ENCODE data around the gene RRP1.

DNA sequence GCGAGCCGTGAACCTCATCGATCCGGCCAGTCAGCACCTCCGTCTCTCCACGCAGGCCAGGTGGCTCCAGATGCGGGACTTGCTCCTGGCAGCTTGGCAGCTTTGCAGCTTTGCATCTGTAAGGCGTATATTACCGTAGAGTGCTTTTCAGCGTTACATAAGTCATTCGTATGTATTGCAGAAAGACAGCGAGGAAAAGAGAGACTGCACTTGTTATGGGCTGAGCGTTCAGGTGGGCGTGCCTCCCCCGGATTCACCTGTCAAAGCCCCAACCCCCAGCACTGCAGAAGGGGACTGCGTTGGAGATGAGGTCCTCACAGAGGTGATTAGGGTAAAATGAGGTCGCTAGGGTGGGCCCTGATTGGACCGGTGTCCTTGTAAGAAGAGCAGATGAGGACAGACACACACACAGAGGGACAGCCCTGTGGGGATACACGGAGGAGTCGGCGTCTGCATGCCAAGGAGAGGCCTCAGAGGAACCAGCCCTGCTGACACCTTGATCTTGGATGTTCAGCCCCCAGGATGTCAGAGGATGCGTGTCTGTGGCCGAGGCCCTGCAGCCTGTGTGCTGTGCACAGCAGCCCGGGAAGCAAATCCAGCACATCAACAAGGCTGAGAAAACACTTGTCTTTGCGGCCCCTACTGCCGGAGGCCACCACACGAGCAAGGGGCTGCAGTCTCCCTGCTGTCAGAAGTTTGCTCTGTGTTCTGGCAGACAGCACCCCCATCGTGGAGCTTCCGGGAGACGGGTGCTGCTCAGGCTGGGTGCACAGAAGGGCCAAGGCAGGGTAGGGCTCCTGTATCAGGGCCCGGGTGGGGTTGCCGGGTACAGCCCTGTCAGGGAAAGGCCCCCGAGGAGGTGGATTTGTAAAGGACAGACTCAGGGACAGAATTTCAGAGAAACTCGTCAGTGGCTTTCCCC, 64.7 kb downstream of the RRP1 start:
- TF ChIP-seq RAD21 (IDR thresholded peaks at IDR 0.05; ENCODE audit: insufficient read depth, low read depth, low read length) (no peak), SIX5 (IDR thresholded peaks at IDR 0.05; ENCODE audit: low read depth, low read length, severe bottlenecking) (no peak), POU2F2 (IDR thresholded peaks at IDR 0.05; ENCODE audit: borderline replicate concordance, low read depth, low read length) (no peak), TCF7 (IDR thresholded peaks at IDR 0.05; ENCODE audit: borderline replicate concordance) (no peak), ZNF622 (IDR thresholded peaks at IDR 0.05) (no peak), SUZ12 (IDR thresholded peaks at IDR 0.05; ENCODE audit: unreplicated experiment) (no peak)
- TF ChIP-seq, protein P1, sequence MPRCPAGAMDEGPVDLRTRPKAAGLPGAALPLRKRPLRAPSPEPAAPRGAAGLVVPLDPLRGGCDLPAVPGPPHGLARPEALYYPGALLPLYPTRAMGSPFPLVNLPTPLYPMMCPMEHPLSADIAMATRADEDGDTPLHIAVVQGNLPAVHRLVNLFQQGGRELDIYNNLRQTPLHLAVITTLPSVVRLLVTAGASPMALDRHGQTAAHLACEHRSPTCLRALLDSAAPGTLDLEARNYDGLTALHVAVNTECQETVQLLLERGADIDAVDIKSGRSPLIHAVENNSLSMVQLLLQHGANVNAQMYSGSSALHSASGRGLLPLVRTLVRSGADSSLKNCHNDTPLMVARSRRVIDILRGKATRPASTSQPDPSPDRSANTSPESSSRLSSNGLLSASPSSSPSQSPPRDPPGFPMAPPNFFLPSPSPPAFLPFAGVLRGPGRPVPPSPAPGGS (IDR thresholded peaks at IDR 0.05; ENCODE audit: borderline replicate concordance, insufficient read depth, low read depth, low read length, poor library complexity, severe bottlenecking), result no peak
- TF ChIP-seq, protein P2, sequence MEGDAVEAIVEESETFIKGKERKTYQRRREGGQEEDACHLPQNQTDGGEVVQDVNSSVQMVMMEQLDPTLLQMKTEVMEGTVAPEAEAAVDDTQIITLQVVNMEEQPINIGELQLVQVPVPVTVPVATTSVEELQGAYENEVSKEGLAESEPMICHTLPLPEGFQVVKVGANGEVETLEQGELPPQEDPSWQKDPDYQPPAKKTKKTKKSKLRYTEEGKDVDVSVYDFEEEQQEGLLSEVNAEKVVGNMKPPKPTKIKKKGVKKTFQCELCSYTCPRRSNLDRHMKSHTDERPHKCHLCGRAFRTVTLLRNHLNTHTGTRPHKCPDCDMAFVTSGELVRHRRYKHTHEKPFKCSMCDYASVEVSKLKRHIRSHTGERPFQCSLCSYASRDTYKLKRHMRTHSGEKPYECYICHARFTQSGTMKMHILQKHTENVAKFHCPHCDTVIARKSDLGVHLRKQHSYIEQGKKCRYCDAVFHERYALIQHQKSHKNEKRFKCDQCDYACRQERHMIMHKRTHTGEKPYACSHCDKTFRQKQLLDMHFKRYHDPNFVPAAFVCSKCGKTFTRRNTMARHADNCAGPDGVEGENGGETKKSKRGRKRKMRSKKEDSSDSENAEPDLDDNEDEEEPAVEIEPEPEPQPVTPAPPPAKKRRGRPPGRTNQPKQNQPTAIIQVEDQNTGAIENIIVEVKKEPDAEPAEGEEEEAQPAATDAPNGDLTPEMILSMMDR (IDR thresholded peaks at IDR 0.05 in 2 of 3, conservative IDR thresholded peaks at IDR 0.05 in 1 of 3; ENCODE audit: control insufficient read depth in 2 of 3, extremely low read depth in 1 of 3, insufficient read depth in 1 of 3, low read depth in 3 of 3, low read length in 3 of 3), result no peak

All from GM12878 (cell line).